Effector memory CD4-positive, alpha-beta T cell (primary cell): ENCODE data around the gene RBMS1.

Source experiments
- DNase-seq, 3 donors: peaks; one replicate each; pipeline ENCODE4 v3.0.0-alpha.2; 2020
- H3K27ac ChIP-seq: 2 replicates; pipeline ENCODE4 v1.7.0; 2013; ENCODE audit warnings: mild to moderate bottlenecking, low read length, moderate library complexity; ENCODE audit not compliant: insufficient read depth, poor library complexity, severe bottlenecking
- H3K27me3 ChIP-seq: replicated peaks from 2 replicates; pipeline ENCODE4 v1.7.0; 2013; ENCODE audit warnings: mild to moderate bottlenecking, low read length; ENCODE audit not compliant: insufficient read depth, control insufficient read depth, poor library complexity, severe bottlenecking
- H3K36me3 ChIP-seq: 2 replicates; pipeline ENCODE4 v1.7.0; 2013; ENCODE audit warnings: mild to moderate bottlenecking, low read length, moderate library complexity; ENCODE audit not compliant: control insufficient read depth, insufficient read depth
- H3K4me1 ChIP-seq: 2 replicates; pipeline ENCODE4 v1.7.0; 2013; ENCODE audit warnings: low read length, mild to moderate bottlenecking; ENCODE audit not compliant: control insufficient read depth, insufficient read depth, poor library complexity, severe bottlenecking
- H3K4me3 ChIP-seq: 2 replicates; pipeline ENCODE4 v1.7.0; 2013; ENCODE audit warnings: low read length, low read depth, mild to moderate bottlenecking; ENCODE audit not compliant: insufficient read depth, poor library complexity, severe bottlenecking
- H3K9me3 ChIP-seq: 2 replicates; pipeline ENCODE4 v1.7.0; 2013; ENCODE audit warnings: mild to moderate bottlenecking, low read length, moderate library complexity; ENCODE audit not compliant: control insufficient read depth

Gene RBMS1

GRCh38 chr2:160322320-160322719 lies 171.3 kb downstream of the RBMS1 start:
- DNase-seq, result no peak
- Histone ChIP-seq H3K27me3 (no peaks in the 10 kb centered on the region), H3K4me3 (no peak overlapping the region), H3K27ac (no peak overlapping the region), H3K9me3 (no peaks in the 10 kb centered on the region), H3K36me3 (peaks cover 6% of the 10 kb centered on the region), H3K4me1 (peaks cover 5% of the 10 kb centered on the region)

GRCh38 chr2:160321006-160321405 lies 172.6 kb downstream of the RBMS1 start:
- H3K27me3 ChIP-seq, result no peaks in the 10 kb centered on the region
- H3K36me3 ChIP-seq, result peaks cover 14% of the 10 kb centered on the region
- no peak for DNase-seq
- H3K4me1 ChIP-seq, result peaks cover 5% of the 10 kb centered on the region
- no peak overlapping the region for H3K4me3 ChIP-seq
- H3K27ac ChIP-seq, result no peak overlapping the region
- H3K9me3 ChIP-seq, result no peaks in the 10 kb centered on the region

DNA sequence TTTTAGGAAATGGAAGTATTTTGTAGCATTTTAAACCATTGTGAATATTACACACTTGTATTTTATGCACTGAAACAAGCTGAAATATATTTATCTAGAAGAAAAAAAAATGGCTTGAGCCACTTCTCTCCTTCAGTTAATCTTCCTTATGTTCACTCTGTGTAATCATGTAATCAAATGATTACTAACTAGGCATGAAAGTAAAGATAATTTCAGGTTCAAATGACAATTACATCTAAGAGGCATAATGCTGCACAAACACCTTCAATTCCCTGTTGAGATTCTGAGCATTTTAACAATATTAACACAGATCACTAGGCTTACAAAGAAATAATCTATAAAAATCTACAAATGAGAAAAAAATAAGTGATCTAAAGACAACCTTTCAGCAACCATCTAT lies 173.9 kb downstream of the RBMS1 start:
- peaks cover 14% of the 10 kb centered on the region for H3K36me3 ChIP-seq
- DNase-seq, result no peak
- H3K4me3 ChIP-seq, result no peak overlapping the region
- peaks cover 5% of the 10 kb centered on the region for H3K4me1 ChIP-seq
- no peaks in the 10 kb centered on the region for H3K9me3 ChIP-seq
- H3K27ac ChIP-seq, result no peak overlapping the region
- no peaks in the 10 kb centered on the region for H3K27me3 ChIP-seq

DNA sequence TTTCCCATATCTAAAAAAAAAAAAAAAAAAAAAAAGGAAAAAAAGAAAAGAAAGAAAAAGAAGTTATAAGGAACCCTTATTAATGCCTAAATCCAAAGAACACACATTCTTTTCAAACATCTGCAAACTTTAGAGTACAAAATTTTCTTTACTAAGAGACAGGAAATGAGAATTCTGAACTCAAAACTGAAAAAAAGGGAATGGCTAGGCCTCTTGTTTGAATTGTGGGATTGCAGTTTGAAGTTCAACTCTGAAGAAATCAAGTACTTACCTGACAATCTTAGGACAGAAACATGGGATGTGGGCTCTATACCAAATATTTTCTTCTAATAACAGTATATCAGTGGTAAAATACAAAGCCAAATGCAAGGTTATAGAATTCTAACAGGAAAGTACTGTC lies 175.4 kb downstream of the RBMS1 start:
- no peak overlapping the region for H3K4me3 ChIP-seq
- no peak overlapping the region for H3K27ac ChIP-seq
- H3K27me3 ChIP-seq, result no peaks in the 10 kb centered on the region
- no peak for DNase-seq
- H3K36me3 ChIP-seq, result peaks cover 14% of the 10 kb centered on the region
- H3K9me3 ChIP-seq, result no peaks in the 10 kb centered on the region
- H3K4me1 ChIP-seq, result peaks cover 5% of the 10 kb centered on the region

DNA sequence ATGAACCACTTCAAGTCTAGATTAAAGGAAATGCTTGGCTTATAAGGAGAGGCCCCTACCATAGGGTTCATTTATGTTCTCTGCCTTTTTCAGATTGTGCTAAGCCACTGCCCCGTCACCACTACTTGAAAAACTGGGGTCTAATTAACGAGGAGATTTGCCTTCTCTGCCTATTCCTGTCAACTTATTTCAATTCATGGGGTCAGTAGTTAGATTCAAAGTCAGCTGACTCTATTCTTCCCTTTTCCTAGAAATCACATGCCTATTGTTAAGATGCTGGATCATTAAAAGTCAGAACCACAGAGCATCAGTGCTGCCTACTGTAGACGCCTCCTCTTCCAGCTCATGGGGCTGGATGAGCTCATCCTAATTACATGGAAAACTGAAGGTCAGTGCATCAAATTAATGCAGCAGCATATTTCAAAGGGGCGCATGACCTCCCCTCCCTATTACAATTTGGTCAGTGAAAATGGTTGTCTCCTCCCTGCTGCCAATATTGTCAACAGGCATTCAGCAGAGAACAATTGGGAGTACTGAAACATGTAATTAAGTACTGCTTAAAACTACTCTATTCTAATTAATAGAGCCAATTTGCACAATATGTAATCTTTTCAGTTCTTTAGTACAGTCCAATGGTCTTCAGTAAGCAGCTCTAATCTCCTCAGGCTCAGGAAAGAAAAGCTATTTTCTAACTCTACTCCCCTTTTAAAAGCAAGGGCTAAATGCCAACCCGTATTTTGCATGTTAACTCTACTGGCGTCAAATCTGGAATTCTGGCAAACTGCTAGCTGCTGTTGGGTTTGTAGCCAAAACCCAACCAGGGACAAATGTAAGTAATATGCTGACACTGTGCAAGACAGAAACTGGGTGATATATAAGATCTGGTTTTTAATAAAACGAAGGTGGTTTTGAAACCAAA lies 176.2 kb downstream of the RBMS1 start:
- H3K9me3 ChIP-seq, result no peaks in the 10 kb centered on the region
- DNase-seq, result no peak
- no peaks in the 10 kb centered on the region for H3K27me3 ChIP-seq
- no peak overlapping the region for H3K27ac ChIP-seq
- no peak overlapping the region for H3K4me3 ChIP-seq
- H3K36me3 ChIP-seq, result peaks cover 14% of the 10 kb centered on the region
- peaks cover under 1% of the 10 kb centered on the region for H3K4me1 ChIP-seq

GRCh38 chr2:160315337-160315736 lies 178.3 kb downstream of the RBMS1 start:
- Histone ChIP-seq H3K4me1 (no peaks in the 10 kb centered on the region), H3K27me3 (no peaks in the 10 kb centered on the region), H3K36me3 (peaks cover 24% of the 10 kb centered on the region), H3K4me3 (no peak overlapping the region), H3K9me3 (no peaks in the 10 kb centered on the region), H3K27ac (no peak overlapping the region)
- no peak for DNase-seq

- Histone ChIP-seq H3K27ac (no peak overlapping the region), H3K27me3 (no peaks in the 10 kb centered on the region), H3K9me3 (no peaks in the 10 kb centered on the region), H3K36me3 (peaks cover 31% of the 10 kb centered on the region), H3K4me3 (no peak overlapping the region), H3K4me1 (no peaks in the 10 kb centered on the region)
- no peak for DNase-seq
These were observed 183.3 kb downstream of the RBMS1 start for GRCh38 chr2:160310118-160310828.

GRCh38 chr2:160309585-160309984 lies 184.0 kb downstream of the RBMS1 start:
- no peak overlapping the region for H3K27ac ChIP-seq
- H3K9me3 ChIP-seq, result no peaks in the 10 kb centered on the region
- peaks cover 33% of the 10 kb centered on the region for H3K36me3 ChIP-seq
- no peak for DNase-seq
- no peak overlapping the region for H3K4me3 ChIP-seq
- no peaks in the 10 kb centered on the region for H3K27me3 ChIP-seq
- H3K4me1 ChIP-seq, result no peaks in the 10 kb centered on the region

GRCh38 chr2:160308915-160309314 lies 184.7 kb downstream of the RBMS1 start:
- H3K9me3 ChIP-seq, result no peaks in the 10 kb centered on the region
- no peak overlapping the region for H3K27ac ChIP-seq
- DNase-seq, result no peak
- no peaks in the 10 kb centered on the region for H3K4me1 ChIP-seq
- H3K27me3 ChIP-seq, result no peaks in the 10 kb centered on the region
- peaks cover 33% of the 10 kb centered on the region for H3K36me3 ChIP-seq
- H3K4me3 ChIP-seq, result no peak overlapping the region

GRCh38 chr2:160308476-160308875 lies 185.1 kb downstream of the RBMS1 start:
- Histone ChIP-seq H3K4me1 (no peaks in the 10 kb centered on the region), H3K27ac (no peak overlapping the region)

More at GRCh38 chr2:160308476-160308875, 185.1 kb downstream of the RBMS1 start:
- Histone ChIP-seq H3K27me3 (no peaks in the 10 kb centered on the region), H3K36me3 (peaks cover 34% of the 10 kb centered on the region), H3K9me3 (no peaks in the 10 kb centered on the region), H3K4me3 (no peak overlapping the region)
- DNase-seq, result no peak
